Measurements from ENCODE around the gene RPUSD4.

DNA sequence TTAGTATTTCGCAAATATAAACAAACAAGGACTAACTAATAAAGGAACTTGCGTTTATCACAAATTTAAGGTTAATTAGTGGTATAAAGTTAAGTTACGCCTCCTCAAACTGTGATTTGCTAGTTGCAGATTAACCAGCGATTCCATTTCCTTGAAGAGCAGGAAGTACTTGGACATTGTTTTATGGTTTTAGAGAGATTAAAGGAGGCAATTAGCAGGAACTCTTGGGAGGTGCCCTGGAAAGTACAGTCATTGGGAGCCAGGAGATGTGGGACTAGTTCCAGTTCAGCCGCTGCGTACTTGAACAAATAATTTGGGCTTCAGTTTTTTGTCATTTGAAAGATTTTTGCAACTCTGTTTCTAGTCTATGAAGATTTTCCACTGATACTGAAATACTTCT, 3.4 kb upstream of the RPUSD4 start:
- TF ChIP-seq NRF1 (conservative IDR thresholded peaks at IDR 0.05; ENCODE audit: low read depth, low read length) (no peak), ZBED1 (IDR thresholded peaks at IDR 0.05; ENCODE audit: borderline replicate concordance) (no peak), CBX5 (IDR thresholded peaks at IDR 0.05; ENCODE audit: low read depth) (no peak), BRCA1 (IDR thresholded peaks at IDR 0.05; ENCODE audit: low read depth, low read length) (no peak)
- TF ChIP-seq, protein P1, sequence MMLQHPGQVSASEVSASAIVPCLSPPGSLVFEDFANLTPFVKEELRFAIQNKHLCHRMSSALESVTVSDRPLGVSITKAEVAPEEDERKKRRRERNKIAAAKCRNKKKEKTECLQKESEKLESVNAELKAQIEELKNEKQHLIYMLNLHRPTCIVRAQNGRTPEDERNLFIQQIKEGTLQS (IDR thresholded peaks at IDR 0.05; ENCODE audit: borderline replicate concordance, extremely low read depth, low read depth, low read length): no peak

All from GM12878 (cell line).